ENCODE data around the gene CATSPERZ.
A peak's percentile ranks its signal among the peaks of the same experiment; 100 is the strongest.

The CATSPERZ gene

GRCh38 chr11:64264371-64264852 lies 35.7 kb upstream of the CATSPERZ start:
- DNase-seq, result no peak

GRCh38 chr11:64265176-64266160 lies 34.7 kb upstream of the CATSPERZ start:
- DNase-seq, result no peak

DNA sequence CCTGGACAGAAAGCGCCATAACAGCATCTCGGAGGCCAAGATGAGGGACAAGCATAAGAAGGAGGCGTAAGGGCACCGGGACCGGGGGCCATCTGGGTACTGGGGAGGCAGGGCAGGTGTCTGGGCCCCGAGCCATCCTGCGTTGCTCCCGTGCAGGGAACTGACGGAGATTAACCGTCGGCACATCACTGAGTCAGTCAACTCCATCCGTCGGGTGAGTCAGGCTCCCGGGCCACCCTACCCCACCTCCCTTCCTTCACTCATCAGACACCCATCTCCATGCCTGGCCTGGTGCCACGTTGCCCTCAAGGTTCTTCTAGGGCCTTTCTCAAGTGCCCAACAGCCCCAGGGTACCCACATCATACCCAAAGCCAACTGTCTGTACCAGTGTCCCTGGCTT lies 33.8 kb upstream of the CATSPERZ start:
- DNase-seq, result no peak

- no peak for DNase-seq
These were observed 32.8 kb upstream of the CATSPERZ start for GRCh38 chr11:64267207-64267945.

GRCh38 chr11:64268025-64268892 lies 31.9 kb upstream of the CATSPERZ start:
- peak in 1 of 2 experiments; percentile 11 for DNase-seq

DNA sequence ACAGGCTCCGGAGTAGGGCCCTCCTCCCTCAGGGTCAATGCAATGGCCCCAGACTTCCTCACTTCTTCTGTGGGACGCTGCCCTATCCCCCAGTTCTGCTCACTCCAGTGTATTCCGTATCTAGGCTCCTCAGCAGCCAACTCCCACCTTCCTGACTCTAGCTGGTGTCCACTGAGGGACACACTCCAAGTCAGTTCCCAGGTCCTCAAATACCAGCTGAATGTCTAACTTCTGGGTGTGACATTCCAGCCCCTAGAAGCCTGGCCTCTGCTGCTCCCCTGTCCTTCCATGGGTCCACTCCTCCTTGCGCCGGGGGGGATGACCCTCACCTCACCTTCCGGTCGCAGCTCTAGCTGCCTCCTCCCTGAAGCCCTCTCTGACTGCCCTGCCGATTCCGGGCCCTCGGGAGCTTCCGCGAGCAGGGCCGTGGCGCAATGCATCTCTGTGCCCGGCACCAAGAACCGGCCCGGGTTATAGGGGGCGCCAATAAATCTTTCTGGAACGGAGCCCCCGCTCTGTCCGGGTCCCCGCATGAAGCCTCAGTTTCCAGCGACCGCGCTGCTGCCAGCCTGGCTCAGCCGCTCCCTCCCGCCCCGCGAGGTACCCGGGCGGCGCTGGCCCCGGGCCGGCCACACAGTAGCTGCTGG lies 31.1 kb upstream of the CATSPERZ start:
- peak; percentile 56 to 60 for DNase-seq

- peak; percentile 98 to 99 for DNase-seq
These were observed 30.5 kb upstream of the CATSPERZ start for GRCh38 chr11:64269540-64270220.

DNA sequence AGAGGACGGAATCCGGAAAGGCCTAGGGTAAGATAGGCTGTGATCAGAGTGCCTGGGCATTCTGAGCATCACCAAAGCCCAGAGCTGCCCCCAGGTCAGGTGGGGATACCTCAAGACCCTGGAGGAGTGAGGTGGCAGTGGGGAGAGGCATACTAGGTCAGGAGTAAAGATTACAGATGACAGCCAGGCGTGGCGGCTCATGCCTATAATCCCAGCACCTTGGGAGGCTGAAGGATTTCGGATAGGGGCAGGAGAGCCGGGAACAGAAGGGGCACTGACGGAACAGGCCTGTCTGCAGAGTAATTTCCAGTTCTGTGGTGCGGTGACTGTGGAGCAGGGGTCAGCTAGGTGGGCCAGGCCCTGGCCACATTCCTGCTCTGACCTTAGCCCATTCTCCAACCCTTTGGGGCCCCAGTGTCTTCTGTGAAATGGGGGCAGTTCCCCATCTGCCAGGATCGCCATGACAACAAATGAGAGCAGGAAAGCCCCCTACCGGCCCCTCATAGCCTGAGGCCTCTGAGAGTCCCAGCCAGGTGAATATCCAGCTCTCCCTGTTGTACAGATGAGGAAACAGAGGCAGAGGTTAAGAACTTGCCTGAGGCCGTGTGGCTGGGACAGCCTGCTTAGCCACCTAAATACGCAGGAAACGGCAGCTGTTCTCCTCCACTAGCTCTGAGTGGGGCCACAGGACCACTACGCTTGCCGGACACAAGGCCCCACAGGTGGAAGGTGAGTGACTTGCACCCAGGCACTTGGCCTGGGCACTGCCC lies 24.9 kb upstream of the CATSPERZ start:
- DNase-seq, result no peak

- no peak for DNase-seq
These were observed 24.3 kb upstream of the CATSPERZ start for GRCh38 chr11:64275841-64276240.

DNA sequence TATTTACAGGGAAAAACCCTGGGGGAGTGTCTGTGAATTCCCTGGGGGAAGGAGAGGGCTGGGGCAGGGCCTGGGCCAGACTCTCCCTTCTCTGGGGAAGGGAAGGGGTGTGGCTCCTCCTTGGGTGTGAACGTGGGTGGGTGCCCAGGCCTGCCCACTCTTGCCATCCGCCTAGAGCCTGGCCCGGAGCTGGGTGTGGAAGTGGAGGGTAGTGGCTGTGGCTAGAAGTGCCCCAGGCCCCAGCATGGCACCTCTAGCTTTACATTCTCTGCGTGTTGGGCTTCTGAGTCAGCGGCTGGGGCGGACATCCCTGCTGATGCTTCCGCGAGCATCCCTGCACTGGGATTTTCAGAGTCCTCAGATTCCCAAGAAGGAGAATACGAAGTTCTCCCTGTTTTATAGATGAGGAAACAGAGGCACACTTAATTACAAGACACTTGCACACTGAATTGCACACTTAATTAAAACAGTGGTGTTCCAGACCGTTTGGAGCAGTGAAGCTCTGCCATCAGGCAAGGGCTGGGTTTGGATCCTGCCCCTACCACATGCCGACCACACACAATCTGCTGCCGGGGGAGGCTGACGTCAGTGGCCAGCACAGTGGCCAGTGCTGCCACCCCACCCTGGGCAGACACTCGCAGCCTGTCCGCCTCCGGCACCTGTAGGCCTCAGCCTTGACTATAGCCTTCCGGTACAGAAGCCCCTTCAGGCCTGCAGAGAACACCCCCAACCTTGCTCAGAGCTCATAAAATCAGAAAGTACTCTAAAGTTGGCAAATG lies 23.3 kb upstream of the CATSPERZ start:
- DNase-seq, result no peak

DNA sequence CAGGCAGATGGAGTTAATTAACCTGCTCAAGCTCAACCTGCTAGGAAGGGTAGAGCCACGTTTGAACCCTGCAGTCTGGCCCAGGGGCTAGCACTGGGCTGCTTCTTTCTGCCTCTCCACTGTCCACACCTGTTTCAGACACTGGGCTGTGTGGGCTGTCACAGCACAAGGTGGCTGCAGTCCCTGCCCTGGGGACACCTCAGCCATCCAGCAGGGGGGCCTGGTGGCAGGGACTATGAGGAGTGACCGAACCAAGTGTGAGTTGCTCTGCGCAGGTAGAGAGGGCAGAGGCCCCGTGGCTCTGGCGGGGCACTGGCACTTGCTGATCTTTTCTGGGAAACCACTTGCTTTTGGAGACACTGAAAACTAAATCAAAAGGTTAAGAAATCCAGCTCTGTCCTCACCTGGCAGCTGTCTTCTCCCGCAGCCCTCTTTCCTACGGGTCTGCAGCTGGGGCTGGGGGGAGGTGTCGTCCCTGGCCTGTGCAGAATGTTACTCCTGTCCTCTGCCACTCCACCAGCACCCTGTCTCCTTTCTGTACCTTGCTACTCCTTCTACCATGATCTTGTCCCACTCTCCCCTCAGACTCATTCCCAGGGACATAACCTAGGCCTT lies 21.5 kb upstream of the CATSPERZ start:
- DNase-seq, result no peak

DNA sequence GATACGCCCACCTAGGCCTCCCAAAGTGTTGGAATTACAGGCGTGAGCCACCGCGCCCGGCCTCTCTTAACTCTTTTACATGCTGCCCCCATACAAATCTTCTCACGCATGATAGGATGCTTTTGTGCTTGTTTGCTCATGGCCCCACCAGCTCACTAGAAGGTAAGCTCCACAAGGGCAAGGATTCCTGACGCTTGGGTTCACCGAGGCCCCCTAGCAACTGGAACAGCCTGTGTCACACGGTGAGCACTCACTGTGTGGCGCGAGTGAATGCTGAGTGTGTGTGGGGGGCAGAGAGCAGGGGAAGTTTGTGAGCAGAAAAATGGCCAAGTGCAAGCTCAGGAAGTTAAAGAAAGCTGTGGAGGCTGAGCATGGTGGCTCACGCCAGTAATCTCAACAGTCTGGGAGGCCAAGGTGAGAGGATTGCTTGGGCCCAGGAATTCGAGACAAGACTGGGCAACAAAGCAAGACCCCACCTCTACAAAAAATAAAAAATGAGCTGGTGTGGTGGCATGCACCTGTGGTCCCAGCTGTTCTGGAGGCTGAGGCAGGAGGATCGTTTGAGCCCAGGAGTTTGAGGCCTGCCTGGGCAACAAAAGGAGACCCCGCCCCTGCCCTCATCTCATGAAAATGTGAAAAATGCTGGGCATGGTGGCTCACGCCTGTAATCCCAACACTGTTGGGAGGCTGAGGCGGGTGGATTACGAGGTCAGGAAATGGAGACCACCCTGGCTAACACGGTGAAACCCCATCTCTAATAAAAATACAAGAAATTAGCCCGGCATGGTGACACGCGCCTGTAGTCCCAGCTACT lies 18.0 kb upstream of the CATSPERZ start:
- DNase-seq, result no peak

DNA sequence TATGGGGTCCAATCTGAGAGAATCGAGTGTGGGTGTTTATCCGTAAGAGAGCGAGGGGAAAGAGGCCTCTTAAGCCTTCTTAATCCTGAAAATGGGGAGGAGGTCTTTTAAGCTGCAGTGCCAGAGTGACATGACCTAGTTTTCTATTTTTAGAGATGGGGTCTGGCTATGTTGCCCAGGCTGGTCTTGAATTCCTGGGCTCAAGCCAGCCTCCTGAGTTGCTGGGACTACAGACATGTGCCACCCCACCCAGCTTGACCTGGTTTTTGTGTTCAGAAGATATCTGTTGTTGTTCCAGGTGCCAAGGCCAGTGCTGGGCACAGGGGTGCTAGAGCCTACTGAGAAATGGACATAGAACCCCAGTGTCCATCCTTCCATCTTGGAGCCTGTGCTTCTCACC lies 17.1 kb upstream of the CATSPERZ start:
- no peak for DNase-seq

- DNase-seq, result peak; percentile 95
These were observed 15.9 kb upstream of the CATSPERZ start, which contains the start of gene BAD for GRCh38 chr11:64284048-64284961. BAD (minus strand) TSS chr11:64284665; CDS start chr11:64284368, 297 bp downstream.

- peak; percentile 89 to 91 for DNase-seq
These were observed 14.9 kb upstream of the CATSPERZ start, which contains the start of gene GPR137 for GRCh38 chr11:64284962-64285884. GPR137 (plus strand) TSS chr11:64285848; CDS start chr11:64286525, 677 bp downstream.
